ENCODE measurements around the gene AQP3. TPM values are rescaled to one million over a fixed set of nuclear protein-coding genes. Genes with fewer than 3 reads are reported as not detected.

The AQP3 gene
- total and polyA plus RNA-seq, 2 of the 13 experiments (the other 11 are each of a cell fraction or from before 2014, with no cell fraction given): 1.4 to 5.5 TPM

DNA sequence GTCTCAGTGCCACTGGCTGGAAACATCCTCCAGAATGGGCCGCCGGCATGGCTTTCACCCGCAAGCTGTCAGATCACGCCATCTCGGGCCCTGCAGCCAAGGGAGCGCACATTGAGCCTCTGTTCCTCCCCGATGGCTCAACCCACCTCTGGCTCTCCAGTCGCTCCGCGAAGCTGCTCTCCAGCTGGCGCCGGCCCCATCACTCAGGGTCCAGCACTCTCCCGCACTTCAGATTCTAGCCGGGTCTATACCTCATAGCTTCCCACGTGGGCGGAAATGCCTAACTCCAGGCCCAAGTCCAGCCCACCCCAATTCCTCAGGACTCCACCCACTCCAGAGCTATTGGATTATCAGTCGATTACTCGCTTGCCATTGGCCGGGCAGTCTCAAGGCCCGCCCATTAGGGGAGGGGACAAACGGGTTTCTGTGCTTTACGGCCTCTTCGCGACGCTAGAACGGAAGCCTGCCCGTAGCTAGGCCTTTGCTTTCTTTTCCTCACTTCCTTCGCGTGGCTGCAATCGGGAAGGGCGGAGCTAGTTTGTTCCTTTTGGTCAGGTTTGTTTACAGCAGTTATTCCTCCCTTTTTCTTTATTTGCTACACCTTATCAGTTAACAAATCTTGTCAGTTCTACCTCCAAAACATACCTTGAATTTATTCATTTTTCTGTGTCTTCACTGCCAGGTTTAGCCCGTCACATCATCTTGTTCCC, 26.4 kb upstream of the AQP3 start, which contains the start of gene NOL6 (continued):
- TF ChIP-seq, protein P1, sequence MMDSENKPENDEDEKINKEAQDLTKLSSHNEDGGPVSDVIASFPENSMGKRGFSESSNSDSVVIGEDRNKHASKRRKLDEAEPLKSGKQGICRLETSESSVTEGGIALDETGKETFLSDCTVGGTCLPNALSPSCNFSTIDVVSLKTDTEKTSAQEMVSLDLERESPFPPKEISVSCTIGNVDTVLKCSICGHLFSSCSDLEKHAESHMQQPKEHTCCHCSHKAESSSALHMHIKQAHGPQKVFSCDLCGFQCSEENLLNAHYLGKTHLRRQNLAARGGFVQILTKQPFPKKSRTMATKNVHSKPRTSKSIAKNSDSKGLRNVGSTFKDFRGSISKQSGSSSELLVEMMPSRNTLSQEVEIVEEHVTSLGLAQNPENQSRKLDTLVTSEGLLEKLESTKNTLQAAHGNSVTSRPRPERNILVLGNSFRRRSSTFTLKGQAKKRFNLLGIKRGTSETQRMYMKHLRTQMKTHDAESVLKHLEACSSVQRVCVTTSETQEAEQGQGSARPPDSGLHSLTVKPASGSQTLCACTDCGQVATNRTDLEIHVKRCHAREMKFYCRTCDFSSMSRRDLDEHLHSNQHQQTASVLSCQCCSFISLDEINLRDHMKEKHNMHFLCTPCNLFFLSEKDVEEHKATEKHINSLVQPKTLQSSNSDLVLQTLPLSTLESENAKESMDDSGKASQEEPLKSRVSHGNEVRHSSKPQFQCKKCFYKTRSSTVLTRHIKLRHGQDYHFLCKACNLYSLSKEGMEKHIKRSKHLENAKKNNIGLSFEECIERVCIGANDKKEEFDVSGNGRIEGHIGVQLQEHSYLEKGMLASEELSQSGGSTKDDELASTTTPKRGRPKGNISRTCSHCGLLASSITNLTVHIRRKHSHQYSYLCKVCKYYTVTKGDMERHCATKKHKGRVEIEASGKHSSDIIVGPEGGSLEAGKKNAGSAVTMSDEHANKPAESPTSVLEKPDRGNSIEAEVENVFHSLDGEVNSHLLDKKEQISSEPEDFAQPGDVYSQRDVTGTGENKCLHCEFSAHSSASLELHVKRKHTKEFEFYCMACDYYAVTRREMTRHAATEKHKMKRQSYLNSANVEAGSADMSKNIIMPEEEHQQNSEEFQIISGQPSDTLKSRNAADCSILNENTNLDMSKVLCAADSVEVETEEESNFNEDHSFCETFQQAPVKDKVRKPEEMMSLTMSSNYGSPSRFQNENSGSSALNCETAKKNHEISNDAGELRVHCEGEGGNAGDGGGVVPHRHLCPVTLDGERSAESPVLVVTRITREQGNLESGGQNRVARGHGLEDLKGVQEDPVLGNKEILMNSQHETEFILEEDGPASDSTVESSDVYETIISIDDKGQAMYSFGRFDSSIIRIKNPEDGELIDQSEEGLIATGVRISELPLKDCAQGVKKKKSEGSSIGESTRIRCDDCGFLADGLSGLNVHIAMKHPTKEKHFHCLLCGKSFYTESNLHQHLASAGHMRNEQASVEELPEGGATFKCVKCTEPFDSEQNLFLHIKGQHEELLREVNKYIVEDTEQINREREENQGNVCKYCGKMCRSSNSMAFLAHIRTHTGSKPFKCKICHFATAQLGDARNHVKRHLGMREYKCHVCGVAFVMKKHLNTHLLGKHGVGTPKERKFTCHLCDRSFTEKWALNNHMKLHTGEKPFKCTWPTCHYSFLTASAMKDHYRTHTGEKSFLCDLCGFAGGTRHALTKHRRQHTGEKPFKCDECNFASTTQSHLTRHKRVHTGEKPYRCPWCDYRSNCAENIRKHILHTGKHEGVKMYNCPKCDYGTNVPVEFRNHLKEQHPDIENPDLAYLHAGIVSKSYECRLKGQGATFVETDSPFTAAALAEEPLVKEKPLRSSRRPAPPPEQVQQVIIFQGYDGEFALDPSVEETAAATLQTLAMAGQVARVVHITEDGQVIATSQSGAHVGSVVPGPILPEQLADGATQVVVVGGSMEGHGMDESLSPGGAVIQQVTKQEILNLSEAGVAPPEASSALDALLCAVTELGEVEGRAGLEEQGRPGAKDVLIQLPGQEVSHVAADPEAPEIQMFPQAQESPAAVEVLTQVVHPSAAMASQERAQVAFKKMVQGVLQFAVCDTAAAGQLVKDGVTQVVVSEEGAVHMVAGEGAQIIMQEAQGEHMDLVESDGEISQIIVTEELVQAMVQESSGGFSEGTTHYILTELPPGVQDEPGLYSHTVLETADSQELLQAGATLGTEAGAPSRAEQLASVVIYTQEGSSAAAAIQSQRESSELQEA (CRISPR knock-in tag; IDR thresholded peaks at IDR 0.05; ENCODE audit: not compliant biosample characterization): no peak
- TF ChIP-seq ZNF615 (CRISPR knock-in tag; IDR thresholded peaks at IDR 0.05; ENCODE audit: borderline replicate concordance) (no peak), HMG20A (CRISPR knock-in tag; IDR thresholded peaks at IDR 0.05; ENCODE audit: borderline replicate concordance) (no peak), ZNF577 (CRISPR knock-in tag; IDR thresholded peaks at IDR 0.05; ENCODE audit: borderline replicate concordance, low read depth) (no peak), SMAD9 (CRISPR knock-in tag; IDR thresholded peaks at IDR 0.05) (no peak), ZFYVE20 (CRISPR knock-in tag; IDR thresholded peaks at IDR 0.05; ENCODE audit: borderline replicate concordance, low read depth) (no peak), TBP (CRISPR knock-in tag; IDR thresholded peaks at IDR 0.05) (no peak), NBN (conservative IDR thresholded peaks at IDR 0.05) (no peak)
- TF ChIP-seq, protein P2, sequence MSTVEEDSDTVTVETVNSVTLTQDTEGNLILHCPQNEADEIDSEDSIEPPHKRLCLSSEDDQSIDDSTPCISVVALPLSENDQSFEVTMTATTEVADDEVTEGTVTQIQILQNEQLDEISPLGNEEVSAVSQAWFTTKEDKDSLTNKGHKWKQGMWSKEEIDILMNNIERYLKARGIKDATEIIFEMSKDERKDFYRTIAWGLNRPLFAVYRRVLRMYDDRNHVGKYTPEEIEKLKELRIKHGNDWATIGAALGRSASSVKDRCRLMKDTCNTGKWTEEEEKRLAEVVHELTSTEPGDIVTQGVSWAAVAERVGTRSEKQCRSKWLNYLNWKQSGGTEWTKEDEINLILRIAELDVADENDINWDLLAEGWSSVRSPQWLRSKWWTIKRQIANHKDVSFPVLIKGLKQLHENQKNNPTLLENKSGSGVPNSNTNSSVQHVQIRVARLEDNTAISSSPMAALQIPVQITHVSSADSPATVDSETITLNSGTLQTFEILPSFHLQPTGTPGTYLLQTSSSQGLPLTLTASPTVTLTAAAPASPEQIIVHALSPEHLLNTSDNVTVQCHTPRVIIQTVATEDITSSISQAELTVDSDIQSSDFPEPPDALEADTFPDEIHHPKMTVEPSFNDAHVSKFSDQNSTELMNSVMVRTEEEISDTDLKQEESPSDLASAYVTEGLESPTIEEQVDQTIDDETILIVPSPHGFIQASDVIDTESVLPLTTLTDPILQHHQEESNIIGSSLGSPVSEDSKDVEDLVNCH (CRISPR knock-in tag; IDR thresholded peaks at IDR 0.05): no peak
- TF ChIP-seq, protein P3, sequence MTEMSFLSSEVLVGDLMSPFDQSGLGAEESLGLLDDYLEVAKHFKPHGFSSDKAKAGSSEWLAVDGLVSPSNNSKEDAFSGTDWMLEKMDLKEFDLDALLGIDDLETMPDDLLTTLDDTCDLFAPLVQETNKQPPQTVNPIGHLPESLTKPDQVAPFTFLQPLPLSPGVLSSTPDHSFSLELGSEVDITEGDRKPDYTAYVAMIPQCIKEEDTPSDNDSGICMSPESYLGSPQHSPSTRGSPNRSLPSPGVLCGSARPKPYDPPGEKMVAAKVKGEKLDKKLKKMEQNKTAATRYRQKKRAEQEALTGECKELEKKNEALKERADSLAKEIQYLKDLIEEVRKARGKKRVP (CRISPR knock-in tag; IDR thresholded peaks at IDR 0.05): no peak
- TF ChIP-seq, protein P4, sequence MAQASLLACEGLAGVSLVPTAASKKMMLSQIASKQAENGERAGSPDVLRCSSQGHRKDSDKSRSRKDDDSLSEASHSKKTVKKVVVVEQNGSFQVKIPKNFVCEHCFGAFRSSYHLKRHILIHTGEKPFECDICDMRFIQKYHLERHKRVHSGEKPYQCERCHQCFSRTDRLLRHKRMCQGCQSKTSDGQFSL (CRISPR knock-in tag; IDR thresholded peaks at IDR 0.05): no peak

Data from HepG2 (cell line).